HG03135 (cell line): Measurements from ENCODE around the gene EPHA1.
A peak's percentile ranks its signal among the peaks of the same experiment; 100 is the strongest.

Experiments used
- ATAC-seq: cut with Tn5 transposase; IDR thresholded peaks from one replicate; pipeline ENCODE4 v1.9.1; 2021; ENCODE audit warnings: mild to moderate bottlenecking, moderate library complexity; ENCODE audit not compliant: unreplicated experiment

The EPHA1 gene

DNA sequence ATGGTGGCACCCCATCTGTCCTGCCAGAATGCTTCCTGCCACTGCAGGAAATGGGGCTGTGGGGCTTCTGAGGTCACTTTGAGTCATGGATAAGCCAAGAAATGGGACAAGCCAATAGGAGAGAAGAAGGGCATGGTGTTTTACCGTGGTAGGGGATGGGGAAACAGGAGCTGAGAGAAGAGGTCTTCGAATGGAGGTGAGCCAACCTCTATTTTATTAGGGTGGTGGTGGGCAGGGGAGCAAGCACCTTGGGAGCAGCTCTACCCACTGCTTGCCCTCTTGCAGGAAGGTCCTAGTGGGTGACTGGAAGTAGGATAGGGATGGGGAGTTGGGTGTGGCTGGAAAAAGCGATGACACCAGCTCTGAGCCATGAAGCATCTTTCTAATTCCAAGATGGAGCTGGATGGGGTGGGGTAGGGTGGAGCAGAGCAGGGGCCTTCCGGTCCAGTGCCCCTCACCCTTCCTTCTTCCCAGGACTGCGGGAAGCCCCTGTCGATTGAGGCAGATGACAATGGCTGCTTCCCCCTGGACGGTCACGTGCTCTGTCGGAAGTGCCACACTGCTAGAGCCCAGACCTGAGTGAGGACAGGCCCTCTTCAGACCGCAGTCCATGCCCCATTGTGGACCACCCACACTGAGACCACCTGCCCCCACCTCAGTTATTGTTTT lies 18.4 kb downstream of the EPHA1 start:
- no peak for ATAC-seq

GRCh38 chr7:143389316-143390103 lies 19.1 kb downstream of the EPHA1 start:
- no peak for ATAC-seq

- ATAC-seq, result no peak
These were observed 20.1 kb downstream of the EPHA1 start for GRCh38 chr7:143388491-143389101.

- ATAC-seq, result no peak
These were observed 20.6 kb downstream of the EPHA1 start for GRCh38 chr7:143388051-143388450.

- ATAC-seq, result no peak
These were observed 21.3 kb downstream of the EPHA1 start for GRCh38 chr7:143387156-143387975.

DNA sequence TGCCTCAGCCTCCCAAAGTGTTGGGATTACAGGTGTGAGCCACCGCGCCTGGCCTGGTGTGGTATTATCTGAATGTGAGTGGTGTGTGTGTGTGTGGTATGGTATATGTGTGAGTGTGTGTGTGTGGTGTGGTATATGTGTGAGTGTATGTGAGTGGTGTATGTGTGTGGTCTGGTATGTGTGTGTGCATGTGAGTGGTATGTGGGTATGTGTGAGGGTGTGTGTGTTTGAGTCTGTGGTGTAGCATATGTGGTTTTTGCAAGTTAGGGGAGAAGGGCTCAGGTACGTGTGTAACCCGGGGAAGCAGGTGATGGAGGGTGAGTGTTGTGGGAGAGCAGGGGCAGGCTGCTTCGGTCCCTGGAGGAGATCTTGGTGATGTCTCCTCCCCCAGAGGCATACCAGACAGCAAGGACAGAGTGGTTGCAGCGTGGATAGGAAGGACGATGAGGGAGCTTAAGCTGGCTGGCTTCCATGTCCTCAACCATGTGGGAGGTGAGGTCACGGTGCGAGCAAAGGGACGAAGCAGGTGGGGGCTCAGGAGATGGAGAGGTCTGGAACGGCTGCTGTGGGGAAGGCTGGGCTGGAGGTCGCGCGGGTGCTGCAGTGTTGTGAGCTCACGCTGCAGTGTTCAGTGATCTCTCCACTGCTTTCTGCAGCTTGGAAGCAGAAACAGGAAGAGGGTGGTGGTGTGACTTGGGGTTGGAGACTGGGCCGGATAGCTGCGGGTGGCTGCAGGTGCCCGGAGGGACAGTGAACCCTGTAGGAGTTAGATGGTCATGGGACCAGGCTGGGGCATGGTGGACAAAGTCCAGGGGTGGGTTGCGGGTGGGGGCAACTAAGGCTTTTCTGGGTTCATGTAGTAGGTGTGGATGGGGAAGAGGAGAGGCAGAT lies 22.5 kb downstream of the EPHA1 start:
- ATAC-seq, result no peak

DNA sequence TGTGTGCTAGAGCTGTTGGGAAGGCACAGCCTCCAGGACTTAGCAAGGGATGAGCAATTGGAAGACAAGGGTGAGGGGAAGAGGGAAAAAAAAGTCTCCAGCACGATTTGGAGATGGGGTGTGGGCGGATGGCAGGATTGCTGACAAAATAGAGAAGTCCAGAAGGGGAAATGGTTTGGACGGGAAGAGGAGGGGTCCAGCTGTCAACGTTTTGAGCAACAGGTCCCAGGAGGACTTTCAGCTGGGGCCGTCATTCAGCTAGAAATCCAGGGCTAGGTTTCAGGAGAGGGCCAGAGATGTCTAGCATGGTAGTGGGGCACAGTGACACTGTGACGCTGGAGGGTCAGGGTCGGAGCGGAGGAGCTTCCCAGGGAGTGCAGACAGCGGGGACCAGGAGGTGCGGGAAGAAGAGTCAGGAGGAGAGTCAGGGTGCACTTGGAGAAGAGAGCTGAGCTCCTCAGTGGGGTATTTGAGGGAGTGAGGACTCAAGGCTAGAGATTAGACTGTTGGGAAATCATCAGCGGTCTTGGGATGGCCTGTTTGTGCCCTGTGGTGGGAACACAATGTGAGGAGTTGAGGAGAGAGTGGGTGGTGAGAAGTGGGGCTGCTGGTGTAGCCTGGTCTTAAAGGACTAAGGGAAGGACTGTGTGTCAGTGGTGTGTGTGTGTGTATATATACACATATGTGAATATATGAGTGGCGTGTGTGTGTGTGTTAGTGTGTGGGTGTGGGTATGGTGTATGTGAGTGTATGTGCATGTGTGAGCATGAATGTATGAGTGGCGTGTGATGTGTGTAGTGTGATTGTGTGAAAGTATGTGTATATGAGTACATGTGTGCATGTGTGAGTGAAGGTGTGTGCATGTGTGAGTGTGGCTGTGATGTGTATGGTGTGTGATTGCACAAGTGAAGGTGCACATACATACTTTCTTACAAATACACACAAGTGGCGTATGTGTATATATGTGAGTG lies 23.7 kb downstream of the EPHA1 start:
- ATAC-seq, result no peak

- ATAC-seq, result no peak
These were observed 24.5 kb downstream of the EPHA1 start for GRCh38 chr7:143384148-143384547.

- ATAC-seq, result no peak
These were observed 25.1 kb downstream of the EPHA1 start for GRCh38 chr7:143383642-143383957.

GRCh38 chr7:143382791-143383641 lies 25.6 kb downstream of the EPHA1 start:
- ATAC-seq, result no peak

DNA sequence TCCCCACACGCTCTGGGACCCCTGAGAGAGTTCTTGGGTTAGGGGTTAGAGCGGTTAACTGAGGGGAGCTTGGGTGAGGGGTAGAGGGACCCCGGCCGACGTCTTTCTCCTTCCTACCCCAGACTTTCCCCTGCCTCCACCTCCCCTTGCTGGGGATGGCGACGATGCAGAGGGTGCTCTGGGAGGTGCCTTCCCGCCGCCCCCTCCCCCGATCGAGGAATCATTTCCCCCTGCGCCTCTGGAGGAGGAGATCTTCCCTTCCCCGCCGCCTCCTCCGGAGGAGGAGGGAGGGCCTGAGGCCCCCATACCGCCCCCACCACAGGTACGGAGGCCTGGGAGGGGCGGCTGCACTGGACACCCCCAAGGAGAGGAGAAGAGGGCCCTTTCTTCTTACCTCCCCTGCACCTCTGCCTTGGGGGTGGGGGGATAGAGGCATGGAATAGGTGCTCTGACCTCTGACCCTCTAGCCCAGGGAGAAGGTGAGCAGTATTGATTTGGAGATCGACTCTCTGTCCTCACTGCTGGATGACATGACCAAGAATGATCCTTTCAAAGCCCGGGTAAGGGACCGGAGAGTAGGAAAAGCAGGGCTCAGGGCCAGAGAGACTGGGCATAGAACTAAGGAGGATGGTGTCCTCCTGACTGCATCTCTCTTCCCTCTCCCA lies 26.4 kb downstream of the EPHA1 start:
- ATAC-seq, result no peak

GRCh38 chr7:143381427-143382125 lies 27.1 kb downstream of the EPHA1 start:
- ATAC-seq, result peak; percentile 13

DNA sequence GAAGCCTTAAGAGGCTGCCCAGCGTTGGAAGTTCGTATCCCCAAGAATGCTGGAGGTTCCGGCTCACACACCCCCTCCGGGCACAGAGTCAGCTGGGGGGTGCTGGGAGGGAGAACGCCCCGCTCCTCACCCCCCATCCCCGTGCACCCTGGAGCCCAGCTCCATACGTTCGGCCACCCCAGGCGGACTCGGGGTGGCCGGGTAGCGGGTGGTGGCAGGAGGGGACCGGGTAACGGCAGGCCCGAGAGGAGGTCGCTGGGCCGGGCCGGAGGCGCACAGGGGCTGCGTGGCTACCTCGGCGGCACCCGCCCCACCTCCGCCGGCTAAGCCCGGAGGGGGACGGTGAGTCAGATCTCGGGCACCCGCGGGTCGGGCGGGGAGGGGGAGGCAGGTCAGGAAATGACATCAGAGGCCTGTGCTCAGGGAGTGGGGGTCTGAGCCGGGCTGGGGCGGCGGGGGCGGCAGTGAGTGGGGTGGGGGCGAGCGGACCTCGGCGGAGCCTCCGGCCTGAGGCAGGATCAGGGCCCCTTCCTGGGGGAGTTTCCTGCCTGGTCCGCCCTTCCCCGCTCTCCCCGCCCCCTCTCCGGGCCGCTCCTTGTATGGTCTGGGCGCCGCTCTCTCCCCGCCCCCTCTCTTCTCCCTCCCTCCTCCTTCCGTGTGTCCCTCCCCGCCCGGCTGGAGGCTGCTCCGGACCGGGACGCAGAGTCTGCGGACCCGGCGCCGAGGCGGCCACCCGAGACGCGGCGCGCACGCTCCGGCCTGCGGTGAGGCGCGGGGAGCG lies 27.8 kb downstream of the EPHA1 start, which contains the start of gene ZYX:
ZYX (plus strand) TSS at position 700 of the 781 bp plus-strand sequence. CDS start 227 bp downstream, outside the sequence.
- ATAC-seq, result peak; percentile 80

- peak; percentile 60 for ATAC-seq
These were observed 28.4 kb downstream of the EPHA1 start for GRCh38 chr7:143380260-143380645.

GRCh38 chr7:143379611-143380259 lies 28.9 kb downstream of the EPHA1 start:
- ATAC-seq, result no peak

DNA sequence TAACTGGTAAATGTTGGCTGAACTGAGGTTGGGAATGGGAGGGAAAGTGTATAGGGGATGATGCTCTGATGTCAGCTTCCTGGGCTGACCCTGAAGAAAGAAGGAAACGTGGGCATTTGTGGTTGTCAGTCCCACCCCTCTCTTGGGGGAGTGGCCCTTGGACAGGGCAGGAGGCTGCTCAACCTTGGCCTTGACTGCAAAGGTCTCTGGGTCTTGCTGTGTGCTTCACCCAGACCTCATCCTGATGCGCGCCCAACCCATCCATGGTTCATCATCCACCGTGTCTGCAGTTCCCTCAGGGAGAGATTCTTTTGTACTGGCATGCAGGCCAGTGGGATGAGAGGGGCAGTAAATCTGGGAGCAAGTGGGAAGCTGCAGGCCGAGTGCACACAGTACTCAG lies 32.3 kb downstream of the EPHA1 start:
- no peak for ATAC-seq
